Skeletal muscle cell (primary cell): ENCODE results near the gene NPAT.
A peak's percentile ranks its signal among the peaks of the same experiment; 100 is the strongest.
"Not testable (repeated sequence)": the region's sequence is repeated elsewhere in the genome, so short reads cannot be mapped to it uniquely, and the experiment has no call there.

Experiments used
- DNase-seq: peaks from one replicate; pipeline ENCODE4 v3.0.0-alpha.2; 2010; ENCODE audit warnings: low read depth
- H3K4me3 ChIP-seq: 2 replicates; pipeline ENCODE4 v1.5.1; 2011; ENCODE audit warnings: low read depth, mild to moderate bottlenecking, control low read depth, low read length, moderate library complexity

The NPAT gene

GRCh38 chr11:108170184-108170583 is 52.3 kb downstream of the NPAT start:
- no peak overlapping the region for H3K4me3 ChIP-seq

GRCh38 chr11:108167624-108168023 is 54.8 kb downstream of the NPAT start:
- no peak overlapping the region for H3K4me3 ChIP-seq
- DNase-seq, result no peak

More at GRCh38 chr11:108170184-108170583, 52.3 kb downstream of the NPAT start:
- DNase-seq, result no peak

- not testable (repeated sequence) for DNase-seq, H3K4me3 ChIP-seq
Observed at GRCh38 chr11:108162878-108163277, 59.6 kb downstream of the NPAT start.

- DNase-seq, result no peak
- H3K4me3 ChIP-seq, result no peak overlapping the region
Observed at GRCh38 chr11:108160970-108161566, 61.4 kb downstream of the NPAT start.

- no peak for DNase-seq
- H3K4me3 ChIP-seq, result no peak overlapping the region
Observed at GRCh38 chr11:108154591-108154990, 67.8 kb downstream of the NPAT start.

GRCh38 chr11:108148556-108148955 is 73.9 kb downstream of the NPAT start:
- H3K4me3 ChIP-seq, result no peak overlapping the region
- DNase-seq, result no peak

- H3K4me3 ChIP-seq, result no peak overlapping the region
- no peak for DNase-seq
Observed at GRCh38 chr11:108147150-108147549, 75.3 kb downstream of the NPAT start.

GRCh38 chr11:108144615-108145014 is 77.8 kb downstream of the NPAT start:
- no peak overlapping the region for H3K4me3 ChIP-seq
- no peak for DNase-seq

- DNase-seq, result no peak
- H3K4me3 ChIP-seq, result no peak overlapping the region
Observed at GRCh38 chr11:108142304-108142703, 80.1 kb downstream of the NPAT start.

- H3K4me3 ChIP-seq, result no peak overlapping the region
- DNase-seq, result no peak
Observed at GRCh38 chr11:108137212-108137611, 85.2 kb downstream of the NPAT start.

- H3K4me3 ChIP-seq, result no peak overlapping the region
- DNase-seq, result no peak
Observed at GRCh38 chr11:108135845-108136544, 86.4 kb downstream of the NPAT start.

GRCh38 chr11:108132993-108133538 is 89.4 kb downstream of the NPAT start:
- not testable (repeated sequence) for H3K4me3 ChIP-seq

GRCh38 chr11:108131993-108132392 is 90.4 kb downstream of the NPAT start:
- no peak for DNase-seq
- no peak overlapping the region for H3K4me3 ChIP-seq

More at GRCh38 chr11:108132993-108133538, 89.4 kb downstream of the NPAT start:
- DNase-seq, result not testable (repeated sequence)

- DNase-seq, result no peak
- H3K4me3 ChIP-seq, result no peak overlapping the region
Observed at GRCh38 chr11:108128772-108129171, 93.7 kb downstream of the NPAT start.

- no peak for DNase-seq
- no peak overlapping the region for H3K4me3 ChIP-seq
Observed at GRCh38 chr11:108125096-108125495, 97.3 kb downstream of the NPAT start.

- H3K4me3 ChIP-seq, result peak overlapping the region; percentile 84
- DNase-seq, result no peak
Observed at GRCh38 chr11:108122166-108122628, 100.2 kb downstream of the NPAT start.

GRCh38 chr11:108121274-108122155 is 100.9 kb downstream of the NPAT start, which contains the start of gene ACAT1:
Gene ACAT1, plus strand, starts transcription at chr11:108121567. Its CDS starts 40 bp downstream, at chr11:108121607.
- H3K4me3 ChIP-seq, result peak within 1 kb of the TSS; percentile 84
- peak; percentile 68 for DNase-seq

- peak overlapping the region; percentile 84 for H3K4me3 ChIP-seq
Observed at GRCh38 chr11:108120936-108121273, 101.5 kb downstream of the NPAT start.

GRCh38 chr11:108117746-108118371 is 104.6 kb downstream of the NPAT start:
- H3K4me3 ChIP-seq, result no peak overlapping the region
- DNase-seq, result peak; percentile 36

More at GRCh38 chr11:108120936-108121273, 101.5 kb downstream of the NPAT start:
- DNase-seq, result not testable (repeated sequence)
